HG03108 (cell line): ENCODE results near the gene RELL2.

Experiments
- ATAC-seq: cut with Tn5 transposase; IDR thresholded peaks from one replicate; pipeline ENCODE4 v1.9.1; 2021; ENCODE audit warnings: moderate library complexity; ENCODE audit not compliant: unreplicated experiment

Gene RELL2

DNA sequence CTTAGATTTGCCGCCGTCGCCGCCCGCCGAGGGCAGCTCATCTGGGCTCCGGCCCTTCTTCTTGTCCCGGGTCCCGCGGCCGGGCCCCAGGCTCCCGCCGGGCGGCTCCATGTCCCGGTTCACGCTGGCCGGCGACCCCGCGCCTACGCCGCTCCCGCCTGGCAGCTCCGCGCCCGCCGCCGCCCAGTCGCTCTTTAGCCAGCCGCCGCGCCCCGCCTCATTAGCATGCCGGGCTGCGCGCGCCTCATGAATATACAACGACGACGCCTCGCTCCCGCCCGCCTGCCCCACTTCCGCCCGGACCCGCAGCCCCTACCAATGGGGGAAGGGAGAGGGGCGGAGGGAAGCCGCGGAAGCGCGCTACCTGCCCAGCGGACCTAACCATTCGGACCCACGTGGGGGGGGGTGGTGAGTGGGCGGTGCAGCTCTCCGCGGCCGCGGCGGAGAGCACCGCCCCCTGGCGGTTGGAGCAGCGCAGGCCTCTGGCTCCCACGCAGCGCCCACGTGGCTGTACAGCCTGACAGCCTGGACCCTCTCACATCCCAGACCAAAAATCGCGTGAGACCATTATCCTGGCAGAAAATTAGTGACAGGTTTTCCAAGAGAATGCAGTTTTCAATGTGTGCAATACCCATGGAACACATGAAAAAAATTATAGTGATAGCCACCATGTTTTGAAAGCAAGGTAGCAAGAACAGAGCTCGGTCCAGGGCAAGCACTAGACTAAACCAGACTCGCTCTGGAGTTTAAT lies 17.8 kb upstream of the RELL2 start, which contains the start of gene DIAPH1:
Gene DIAPH1 (minus strand): TSS at position 197 of the 751 bp plus-strand sequence. CDS start 86 bp downstream, at position 111.
- peak; percentile 79 for ATAC-seq

DNA sequence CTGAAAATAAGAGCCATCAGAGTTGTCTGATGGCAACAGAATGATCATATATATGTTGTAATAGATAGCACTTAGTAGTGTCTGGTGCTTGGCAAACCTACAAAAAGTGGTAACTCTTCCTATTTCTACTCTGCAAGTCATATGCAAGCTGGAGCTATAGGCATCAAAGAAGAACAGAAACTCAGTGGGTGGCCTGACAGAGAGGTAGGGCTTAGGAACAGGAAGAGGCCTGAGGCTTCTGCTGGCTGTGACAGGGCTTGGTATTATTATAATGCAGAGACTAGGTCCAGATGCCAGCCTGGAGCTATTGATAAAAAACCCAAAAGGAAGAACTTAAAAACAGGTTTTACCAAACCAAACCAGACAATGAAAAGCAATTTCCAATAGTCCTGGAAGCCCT lies 13.6 kb upstream of the RELL2 start:
- ATAC-seq = peak; percentile 41

DNA sequence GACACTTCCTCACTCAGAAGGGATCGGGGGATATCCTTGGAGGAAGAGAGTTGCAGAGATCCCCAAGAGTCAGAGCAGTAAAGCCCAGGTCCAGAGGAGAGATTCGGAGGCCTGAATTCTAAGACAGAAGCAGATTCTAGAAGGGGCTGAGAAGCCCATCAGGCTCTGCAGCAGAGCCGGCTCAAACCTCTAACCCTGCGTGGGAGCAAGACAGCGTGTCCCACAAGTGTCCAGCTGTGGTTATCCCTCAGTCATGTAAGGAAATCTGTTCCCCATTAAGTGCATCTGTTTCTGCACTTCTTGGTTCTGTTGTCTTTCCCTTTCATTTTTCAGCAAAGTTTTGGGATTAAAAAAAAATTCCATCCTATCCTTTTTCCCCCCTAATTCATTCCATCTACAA lies 13.2 kb upstream of the RELL2 start:
- ATAC-seq = no peak

DNA sequence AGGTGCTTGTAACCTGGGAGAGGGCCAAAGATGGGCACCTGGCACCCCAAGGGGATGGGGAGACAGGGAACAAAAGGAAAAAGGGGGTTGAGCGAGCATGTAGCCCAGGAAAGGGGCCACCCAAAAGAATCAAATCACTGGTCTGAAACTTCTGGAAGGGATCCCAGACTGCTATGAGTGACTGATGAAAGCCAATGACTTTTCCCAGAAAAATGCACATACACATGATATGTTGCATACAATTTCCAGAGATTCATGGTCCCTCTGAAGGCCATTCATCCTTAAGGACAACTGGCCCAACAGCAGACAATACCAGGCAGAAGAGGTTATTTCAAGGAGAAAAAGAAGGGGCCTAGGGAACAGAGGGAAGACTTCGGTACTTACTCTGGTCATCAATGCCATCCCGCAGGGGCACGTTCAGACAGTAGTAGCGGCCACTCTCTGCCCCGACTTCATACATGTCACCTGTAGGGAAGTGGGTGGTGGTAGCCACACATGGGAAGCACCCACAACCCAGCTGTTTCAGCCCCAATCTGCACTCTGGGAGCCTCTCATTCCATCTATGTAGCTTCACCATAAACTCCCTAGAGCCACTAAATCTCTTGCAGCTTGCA lies 8.5 kb upstream of the RELL2 start:
- ATAC-seq = no peak

DNA sequence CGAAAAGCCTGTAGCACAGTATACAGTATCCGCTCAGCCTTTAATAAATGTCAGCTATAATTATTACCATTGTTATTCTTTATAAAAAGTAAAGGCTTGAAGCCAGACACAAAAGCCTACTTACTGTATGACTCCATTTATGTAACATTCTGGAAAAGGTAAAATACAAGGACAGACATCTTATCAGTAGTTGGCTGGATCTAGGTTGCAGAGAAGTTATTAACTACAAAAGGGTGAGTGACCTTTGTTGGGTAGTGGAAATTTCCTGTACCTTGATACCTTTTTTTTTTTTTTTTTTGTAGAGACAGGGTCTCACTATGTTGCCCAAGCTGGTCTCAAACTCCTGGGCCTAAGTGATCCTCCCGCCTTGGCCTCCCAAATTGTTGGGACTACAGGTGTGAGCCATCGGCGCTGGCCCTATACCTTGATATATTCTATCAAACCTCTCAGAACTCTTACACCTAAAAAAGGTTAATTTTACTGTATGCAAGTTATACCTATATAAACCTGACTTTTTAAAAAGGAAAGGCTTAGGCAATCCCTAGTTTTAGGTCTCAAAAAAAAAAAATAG lies 6.1 kb upstream of the RELL2 start:
- ATAC-seq = no peak

DNA sequence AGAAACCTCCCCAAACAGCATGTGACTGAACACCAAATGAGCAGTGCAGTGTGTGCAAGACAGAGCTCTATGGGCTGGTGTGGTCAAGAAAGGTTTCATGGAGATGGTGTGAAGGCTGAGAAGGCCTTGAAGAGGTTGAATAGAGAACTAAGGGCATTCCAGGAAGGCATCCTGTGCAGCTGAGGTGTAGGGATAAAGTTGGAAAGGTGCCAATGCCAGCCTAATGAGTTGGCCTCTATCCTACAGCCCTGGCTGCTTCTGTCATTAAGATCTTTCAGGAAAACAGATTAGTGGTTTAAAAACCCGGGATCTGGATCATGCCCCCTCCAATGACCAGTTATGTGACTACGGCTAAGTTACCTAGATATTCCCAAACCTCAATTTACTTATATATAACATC lies 4.1 kb upstream of the RELL2 start:
- no peak for ATAC-seq

DNA sequence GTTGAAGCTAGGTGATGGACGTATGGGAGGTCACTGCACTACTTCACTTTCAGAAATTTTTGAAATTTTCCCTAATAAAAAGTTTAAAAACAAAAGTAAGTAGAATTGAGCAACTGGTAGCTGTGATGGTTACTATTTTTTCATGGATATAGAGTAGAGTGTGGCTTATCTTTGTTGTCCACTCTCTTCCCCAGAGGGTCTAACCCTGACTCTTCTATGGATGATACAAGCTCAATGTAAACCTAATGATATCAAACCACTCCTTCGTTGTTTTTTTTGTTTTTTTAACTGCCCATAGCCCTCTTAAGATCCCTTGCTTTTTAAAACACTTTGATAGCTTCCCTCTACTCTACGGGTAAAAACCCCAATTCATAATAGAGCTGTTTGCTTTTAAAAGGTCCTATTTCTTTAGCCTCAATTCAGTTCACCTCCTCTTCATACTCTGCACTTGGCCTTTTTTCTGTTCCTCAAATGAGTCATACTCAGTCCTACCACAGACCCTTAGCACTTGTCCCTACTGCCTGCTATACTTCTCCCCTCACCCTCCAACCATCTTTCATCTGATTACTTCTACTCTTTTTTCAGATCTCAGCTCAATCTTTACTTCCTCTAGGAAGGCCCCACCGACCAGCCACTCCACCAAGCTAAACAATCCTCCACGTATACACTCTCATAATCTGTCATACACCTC lies 2.8 kb upstream of the RELL2 start:
- ATAC-seq = peak; percentile 68

DNA sequence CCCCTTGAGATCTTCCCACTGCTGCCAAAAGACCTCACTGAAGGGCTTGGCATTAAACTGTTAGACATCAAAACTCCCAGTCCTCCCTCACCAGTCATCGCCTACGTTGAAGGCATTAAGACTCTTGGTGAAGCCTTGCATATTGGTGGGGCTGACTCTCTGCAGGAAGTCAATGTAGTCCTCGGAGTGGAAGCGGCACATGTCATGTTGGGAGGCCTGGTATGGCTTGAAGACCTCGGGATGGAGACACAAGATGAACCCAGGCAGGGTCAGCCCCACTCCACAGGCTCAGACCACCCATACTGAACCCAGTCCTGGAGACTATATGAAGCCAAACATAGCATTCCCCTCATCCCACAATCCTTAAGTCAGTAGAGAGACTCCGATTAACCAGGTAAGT lies 2.1 kb upstream of the RELL2 start:
- no peak for ATAC-seq

DNA sequence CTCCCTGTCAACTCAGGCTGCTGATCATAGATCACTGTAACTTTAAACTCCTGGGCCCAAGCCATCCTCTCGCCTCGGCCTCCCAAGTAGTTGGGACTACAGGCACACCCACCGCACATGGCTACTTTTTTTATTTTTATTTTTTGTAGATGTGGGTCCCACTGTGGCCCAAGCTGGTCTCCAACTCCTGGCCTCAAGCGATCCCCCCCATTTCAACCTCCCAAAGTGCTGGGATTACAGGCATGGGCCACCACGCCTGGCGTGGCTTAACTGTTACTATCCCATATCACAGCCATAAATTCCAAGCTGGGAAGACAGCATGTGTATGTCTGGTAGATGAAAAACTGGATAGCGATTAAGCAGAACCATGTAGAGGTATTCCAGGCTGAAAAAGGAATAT lies 1.2 kb upstream of the RELL2 start:
- no peak for ATAC-seq

DNA sequence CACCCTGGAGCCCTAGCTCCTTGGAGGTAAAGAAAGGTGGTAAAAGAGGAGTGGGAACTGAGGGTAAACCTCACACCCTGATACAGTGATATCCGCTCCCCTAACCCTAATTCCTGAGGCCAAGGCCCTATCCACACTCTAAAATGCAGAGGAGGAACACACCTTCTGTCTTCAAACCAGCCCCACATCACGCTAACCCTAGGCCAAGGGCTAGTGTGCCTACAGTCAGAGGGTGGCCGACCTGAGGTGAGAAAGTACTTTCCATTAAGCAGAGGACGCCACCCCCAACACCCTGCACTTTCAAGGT lies 738 bp upstream of the RELL2 start:
- no peak for ATAC-seq

DNA sequence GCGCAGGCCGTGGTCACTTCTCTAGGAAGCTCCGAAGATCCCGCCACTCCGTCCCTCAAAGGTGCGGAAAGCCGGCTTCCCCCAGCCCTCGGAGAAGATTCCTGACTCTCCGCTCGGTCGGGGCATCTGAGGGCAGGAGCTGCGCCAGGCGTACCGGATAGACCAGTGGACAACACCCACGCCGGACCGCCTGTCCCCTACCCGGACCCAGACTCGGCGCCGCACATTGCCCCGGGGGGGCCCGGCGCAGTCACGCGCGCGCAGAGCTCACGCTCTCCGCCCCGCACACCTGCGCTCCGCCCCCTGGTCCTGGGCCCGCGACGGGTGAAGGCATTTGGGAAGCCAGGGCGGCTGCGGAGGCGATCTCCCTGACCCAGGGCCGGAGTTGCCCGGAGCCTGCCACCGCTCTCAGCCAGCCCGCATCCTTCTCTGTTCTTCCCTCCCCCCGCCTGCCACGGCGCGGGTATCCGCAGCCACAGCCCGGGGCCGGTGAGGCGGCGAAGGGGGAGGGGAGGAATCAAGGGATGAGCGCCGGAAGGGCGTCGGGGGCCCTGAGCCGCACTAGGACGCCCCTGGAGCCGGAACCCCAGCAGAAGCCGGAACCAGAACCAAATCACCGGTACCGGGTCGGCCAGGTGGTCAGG lies 448 bp downstream of the RELL2 start:
- ATAC-seq = no peak

DNA sequence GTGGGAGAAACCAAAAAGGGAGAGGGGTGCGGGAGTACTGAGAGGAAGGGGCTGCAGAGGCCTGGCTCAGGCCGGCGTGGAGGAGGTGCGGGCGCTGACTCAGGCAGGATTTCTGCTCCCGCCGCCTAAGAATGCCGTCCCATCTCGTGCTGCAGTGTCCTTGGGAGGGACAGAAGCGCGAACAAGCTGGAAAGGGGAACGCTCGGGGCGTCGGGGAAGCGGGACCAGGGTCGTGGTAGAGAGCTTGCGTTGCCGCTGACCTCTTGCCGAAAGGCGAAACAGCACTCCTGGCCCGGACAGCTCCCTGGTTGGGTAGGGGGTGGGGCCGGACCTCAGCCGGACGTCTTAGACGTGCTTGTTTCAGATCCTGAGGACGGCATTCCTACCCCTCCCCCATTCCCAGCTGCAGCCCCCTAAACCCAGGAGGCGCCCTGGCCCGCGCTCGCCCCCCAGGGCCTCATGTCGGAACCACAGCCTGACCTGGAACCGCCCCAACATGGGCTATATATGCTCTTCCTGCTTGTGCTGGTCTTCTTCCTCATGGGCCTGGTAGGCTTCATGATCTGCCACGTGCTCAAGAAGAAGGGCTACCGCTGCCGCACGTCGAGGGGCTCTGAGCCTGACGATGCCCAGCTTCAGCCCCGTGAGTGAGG lies 1.1 kb downstream of the RELL2 start:
- peak; percentile 21 for ATAC-seq

DNA sequence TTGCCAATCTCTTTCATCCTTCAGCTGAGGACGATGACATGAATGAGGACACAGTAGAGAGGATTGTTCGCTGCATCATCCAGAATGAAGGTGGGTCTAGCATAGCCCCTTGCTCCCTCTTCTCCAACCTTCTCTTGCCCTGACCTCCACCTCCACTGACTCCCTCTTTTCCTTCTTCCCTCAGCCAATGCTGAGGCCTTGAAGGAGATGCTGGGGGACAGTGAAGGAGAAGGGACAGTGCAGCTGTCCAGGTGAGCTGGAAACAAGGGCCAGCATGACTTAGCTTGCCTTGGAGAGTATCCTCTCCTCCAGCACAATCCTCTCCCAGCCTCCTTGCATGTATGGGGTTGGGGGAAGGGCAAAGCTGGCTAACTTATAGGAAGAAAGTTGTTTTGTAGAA lies 2.0 kb downstream of the RELL2 start:
- no peak for ATAC-seq

DNA sequence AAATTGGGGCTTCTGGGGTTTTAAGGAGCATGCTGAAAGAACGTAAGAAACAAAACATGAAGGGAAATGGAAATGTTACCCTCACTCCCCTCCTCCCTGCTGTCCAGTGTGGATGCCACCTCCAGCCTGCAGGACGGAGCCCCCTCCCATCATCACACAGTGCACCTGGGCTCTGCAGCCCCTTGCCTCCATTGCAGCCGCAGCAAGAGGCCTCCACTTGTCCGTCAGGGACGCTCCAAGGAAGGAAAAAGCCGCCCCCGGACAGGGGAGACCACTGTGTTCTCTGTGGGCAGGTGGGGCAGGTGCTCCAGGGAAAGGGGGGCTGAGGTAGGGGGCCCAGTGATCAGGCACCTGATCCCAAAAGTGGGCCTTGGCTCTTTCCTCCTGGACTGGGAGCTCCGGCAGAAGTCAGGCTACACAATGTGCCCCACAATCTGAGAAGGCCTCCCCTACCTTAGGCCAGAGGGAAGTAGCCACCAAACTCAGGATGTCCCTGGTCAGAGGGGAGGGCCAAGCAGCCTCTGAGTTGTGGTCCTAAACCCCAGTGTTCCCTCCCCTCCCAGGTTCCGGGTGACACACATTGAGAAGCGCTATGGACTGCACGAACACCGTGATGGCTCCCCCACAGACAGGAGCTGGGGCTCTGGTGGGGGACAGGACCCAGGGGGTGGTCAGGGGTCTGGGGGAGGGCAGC lies 2.7 kb downstream of the RELL2 start:
- ATAC-seq = no peak

DNA sequence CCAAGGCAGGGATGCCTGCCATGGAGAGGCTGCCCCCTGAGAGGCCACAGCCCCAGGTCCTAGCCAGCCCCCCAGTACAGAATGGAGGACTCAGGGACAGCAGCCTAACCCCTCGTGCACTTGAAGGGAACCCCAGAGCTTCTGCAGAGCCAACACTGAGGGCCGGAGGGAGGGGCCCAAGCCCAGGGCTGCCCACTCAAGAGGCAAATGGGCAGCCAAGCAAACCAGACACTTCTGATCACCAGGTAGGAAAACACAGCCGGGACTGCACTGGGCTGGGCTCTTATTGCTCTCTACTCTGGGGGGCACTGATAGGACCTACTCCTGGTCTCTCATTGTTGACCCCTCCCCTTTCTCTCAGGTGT lies 3.2 kb downstream of the RELL2 start:
- no peak for ATAC-seq

DNA sequence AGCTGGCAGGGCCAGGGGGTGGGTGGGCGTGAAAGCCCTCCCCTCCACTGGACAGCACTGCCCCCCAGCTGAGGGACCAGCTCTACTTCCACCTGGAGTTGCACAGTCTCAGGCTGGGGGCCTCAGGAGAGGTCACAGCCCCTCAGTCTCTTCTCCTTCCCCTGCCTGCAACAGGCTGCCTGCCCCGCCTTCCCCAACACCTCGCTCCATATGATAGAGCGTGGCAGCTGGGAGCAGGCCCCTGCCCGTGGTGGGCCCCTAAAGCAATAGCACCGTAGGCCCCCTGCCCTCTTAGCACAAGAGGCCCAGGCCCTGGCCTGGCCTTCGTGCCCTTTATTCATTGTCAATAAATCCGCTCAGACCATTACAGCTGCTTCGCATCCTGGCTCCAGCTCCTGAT lies 3.9 kb downstream of the RELL2 start:
- no peak for ATAC-seq

DNA sequence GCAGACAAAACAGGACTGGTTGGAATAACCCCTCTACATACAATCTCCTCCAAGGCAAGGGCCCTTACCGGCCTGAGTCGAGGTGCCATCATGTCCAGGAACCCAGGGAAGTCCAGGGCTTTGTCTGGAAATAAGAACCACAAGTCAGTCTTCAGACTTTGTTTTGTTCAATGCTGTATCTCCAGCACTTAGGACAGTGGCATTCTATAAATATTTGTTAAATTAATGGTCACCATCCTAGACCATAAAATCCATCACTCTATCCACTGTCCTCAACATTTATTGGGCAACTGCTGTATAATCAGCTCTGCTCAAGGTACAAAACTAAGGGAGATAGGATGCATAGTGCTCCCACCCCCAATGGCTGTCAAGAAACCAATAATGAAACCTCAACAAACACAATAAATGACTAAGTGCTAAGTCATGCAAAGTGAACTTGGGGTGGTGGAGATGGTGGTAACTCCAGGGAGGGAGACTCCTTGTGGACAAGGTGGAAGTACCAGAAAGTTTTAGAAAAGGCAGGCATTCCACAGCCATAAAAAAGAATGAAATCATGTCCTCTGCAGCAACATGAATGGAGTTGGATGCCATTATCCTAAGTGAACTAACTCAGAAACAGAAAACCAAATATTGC lies 5.0 kb downstream of the RELL2 start:
- peak; percentile 35 for ATAC-seq

DNA sequence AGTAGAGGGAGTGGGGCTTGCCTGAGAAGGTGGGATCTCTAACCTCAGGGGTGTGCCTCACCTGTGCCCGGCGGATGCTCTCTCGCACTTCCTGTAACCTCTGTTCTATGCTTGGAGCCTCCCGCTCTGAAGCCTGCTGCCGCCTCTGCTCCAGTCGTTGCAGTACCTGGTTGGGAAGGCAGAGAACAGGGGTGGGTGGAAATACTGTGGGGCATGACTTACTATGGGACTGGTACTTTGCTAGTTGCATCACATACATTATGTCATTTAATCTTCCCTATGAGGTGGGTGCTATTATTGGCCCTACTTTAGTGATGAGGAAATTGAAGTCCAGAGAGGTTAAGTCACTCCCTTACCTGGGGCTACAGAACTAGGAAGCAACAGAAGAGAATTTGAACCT lies 9.2 kb downstream of the RELL2 start:
- no peak for ATAC-seq

DNA sequence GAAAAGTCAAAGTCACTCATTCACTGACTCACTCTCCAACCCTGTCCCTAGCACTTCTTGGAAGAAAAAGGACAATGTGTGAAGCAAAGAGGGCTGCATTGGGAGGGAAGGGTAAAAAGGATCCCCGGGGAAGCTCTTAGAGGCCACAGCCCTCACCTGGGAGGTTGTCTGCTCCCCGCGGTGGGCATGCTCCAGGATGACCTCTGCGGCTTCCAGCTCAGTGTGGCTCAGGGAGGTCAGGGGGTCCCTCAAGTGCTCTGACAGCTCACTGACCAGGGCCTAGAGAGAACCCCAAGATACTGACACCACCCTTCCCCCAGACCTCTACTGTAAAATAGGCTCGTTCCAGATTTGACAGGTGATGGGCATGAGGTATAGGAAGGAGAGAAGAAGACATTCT lies 10.4 kb downstream of the RELL2 start:
- no peak for ATAC-seq

DNA sequence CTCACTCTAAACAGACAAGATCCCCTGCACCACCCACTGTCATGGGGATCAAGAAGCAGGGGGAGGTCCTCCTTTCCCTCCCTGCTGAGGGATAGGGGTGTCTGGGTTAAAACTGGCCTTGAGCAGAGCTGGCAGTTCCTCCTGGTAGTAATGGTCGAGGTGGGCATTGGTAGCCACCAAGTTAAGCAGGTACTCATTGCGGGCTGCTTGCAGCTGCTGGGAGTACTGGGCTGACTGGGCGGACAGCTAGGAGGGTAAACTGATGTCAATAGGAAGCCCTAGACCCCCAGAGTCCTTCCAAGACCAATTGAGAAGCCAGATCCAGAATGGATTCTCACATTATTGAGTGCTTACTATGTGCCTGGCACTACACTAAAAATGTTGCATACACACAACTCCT lies 11.1 kb downstream of the RELL2 start:
- no peak for ATAC-seq
